Endodermal cell (in vitro differentiated cells): ENCODE data around the gene HNF1B. TPM values are rescaled to one million over a fixed set of nuclear protein-coding genes. Genes with fewer than 3 reads are reported as not detected.

Experiments
- DNase-seq: peaks from one replicate; pipeline ENCODE4 v3.0.0-alpha.2; 2017
- H3K27ac ChIP-seq: 2 replicates; pipeline ENCODE4 v1.5.1; 2013; ENCODE audit warnings: mild to moderate bottlenecking, low read depth, low read length, moderate library complexity
- H3K27me3 ChIP-seq: 2 replicates; pipeline ENCODE4 v1.6.1; 2013; ENCODE audit warnings: mild to moderate bottlenecking, low read length, moderate library complexity; ENCODE audit not compliant: insufficient read depth, control insufficient read depth, poor library complexity, severe bottlenecking
- H3K36me3 ChIP-seq: 2 replicates; pipeline ENCODE4 v1.7.0; 2013; ENCODE audit warnings: mild to moderate bottlenecking, low read length, moderate library complexity; ENCODE audit not compliant: control insufficient read depth, insufficient read depth
- H3K4me1 ChIP-seq: one replicate; pipeline ENCODE4 v1.7.0; 2013; ENCODE audit warnings: low read length; ENCODE audit not compliant: control insufficient read depth, insufficient read depth
- H3K4me3 ChIP-seq: 2 replicates; pipeline ENCODE4 v1.5.1; 2013; ENCODE audit warnings: mild to moderate bottlenecking, low read length, moderate library complexity
- H3K9ac ChIP-seq: 2 replicates; pipeline ENCODE4 v1.6.1; 2013; ENCODE audit warnings: mild to moderate bottlenecking, low read length, moderate library complexity; ENCODE audit not compliant: poor library complexity, severe bottlenecking; ENCODE audit errors: extremely low read depth
- H3K9me3 ChIP-seq: 2 replicates; pipeline ENCODE4 v1.6.1; 2013; ENCODE audit warnings: mild to moderate bottlenecking, low read length, moderate library complexity; ENCODE audit not compliant: control insufficient read depth
- H3K27ac Mint-ChIP-seq: 2 replicates; pipeline ENCODE4 v1.8.0; 2020; ENCODE audit warnings: mixed read lengths
- H3K27me3 Mint-ChIP-seq: 2 replicates; pipeline ENCODE4 v1.8.0; 2021; ENCODE audit warnings: mild to moderate bottlenecking, mixed read lengths; ENCODE audit not compliant: insufficient read depth
- H3K36me3 Mint-ChIP-seq: 2 replicates; pipeline ENCODE4 v1.8.0; 2020; ENCODE audit warnings: low read depth, mixed read lengths
- H3K4me1 Mint-ChIP-seq: 2 replicates; pipeline ENCODE4 v1.8.0; 2020; ENCODE audit warnings: mixed read lengths
- H3K4me3 Mint-ChIP-seq: 2 replicates; pipeline ENCODE4 v1.8.0; 2020; ENCODE audit warnings: mild to moderate bottlenecking, moderate library complexity, mixed read lengths
- H3K9me3 Mint-ChIP-seq: 2 replicates; pipeline ENCODE4 v1.8.0; 2020; ENCODE audit warnings: mild to moderate bottlenecking, mixed read lengths
- WGBS, 2 experiments: methylation state at CpG; one replicate each; pipeline versions ENCODE4 v1.1.5 to v1.1.7; 2013; ENCODE audit warnings: missing lambda C conversion rate in 2 of 2, mixed read lengths in 1 of 2; ENCODE audit not compliant: insufficient coverage in 1 of 2, insufficient read length in 1 of 2; 5-methylcytosine and 5-hydroxymethylcytosine counted together
- total RNA-seq, 2 donors: library from RNA; stranded (reverse); fragmentation: NEBNext Ultra II Directional in 1 of 2; extraction: Animal tissue kit (Norgen Biotek cat#: 25700) in 1 of 2; gene quantifications; 2 replicates in 1 of 2; 3 replicates in 1 of 2; pipeline ENCODE4 v1.2.1, GENCODE V29; 2021
- TF ChIP-seq, protein P1 (sequence below): fragments of 200-600 bp; sonication (generic); conservative IDR thresholded peaks from 2 replicates; pipeline ENCODE4 v1.5.0; 2021; ENCODE audit warnings: antibody characterized with exemption, mild to moderate bottlenecking

Gene HNF1B
- total RNA-seq, 2 donors from 2014 or later: 39.7 to 42.7 TPM

DNA sequence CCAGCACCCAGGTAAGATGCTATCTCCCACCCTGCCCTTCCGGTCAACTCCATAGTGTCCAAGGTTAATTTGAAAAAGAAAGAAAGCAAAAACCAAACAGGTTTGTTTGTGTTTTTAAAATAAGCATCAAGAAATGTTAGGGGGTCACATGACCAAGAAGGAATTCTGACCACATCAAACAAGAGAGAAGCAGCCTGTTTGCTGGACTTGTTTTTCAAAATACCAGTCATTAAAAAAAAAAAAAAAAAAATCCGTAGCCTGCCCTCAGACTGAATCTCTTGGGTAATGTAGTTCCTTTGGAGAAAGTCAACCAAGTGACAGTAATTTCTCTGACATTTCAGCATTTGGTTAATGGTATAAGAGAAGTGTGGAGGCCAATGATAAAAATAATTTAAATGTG lies 38.4 kb downstream of the HNF1B start:
- peaks cover 72% of the 10 kb centered on the region for H3K36me3 Mint-ChIP-seq
- TF ChIP-seq, protein P1, sequence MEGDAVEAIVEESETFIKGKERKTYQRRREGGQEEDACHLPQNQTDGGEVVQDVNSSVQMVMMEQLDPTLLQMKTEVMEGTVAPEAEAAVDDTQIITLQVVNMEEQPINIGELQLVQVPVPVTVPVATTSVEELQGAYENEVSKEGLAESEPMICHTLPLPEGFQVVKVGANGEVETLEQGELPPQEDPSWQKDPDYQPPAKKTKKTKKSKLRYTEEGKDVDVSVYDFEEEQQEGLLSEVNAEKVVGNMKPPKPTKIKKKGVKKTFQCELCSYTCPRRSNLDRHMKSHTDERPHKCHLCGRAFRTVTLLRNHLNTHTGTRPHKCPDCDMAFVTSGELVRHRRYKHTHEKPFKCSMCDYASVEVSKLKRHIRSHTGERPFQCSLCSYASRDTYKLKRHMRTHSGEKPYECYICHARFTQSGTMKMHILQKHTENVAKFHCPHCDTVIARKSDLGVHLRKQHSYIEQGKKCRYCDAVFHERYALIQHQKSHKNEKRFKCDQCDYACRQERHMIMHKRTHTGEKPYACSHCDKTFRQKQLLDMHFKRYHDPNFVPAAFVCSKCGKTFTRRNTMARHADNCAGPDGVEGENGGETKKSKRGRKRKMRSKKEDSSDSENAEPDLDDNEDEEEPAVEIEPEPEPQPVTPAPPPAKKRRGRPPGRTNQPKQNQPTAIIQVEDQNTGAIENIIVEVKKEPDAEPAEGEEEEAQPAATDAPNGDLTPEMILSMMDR: no peak
- Histone ChIP-seq H3K27me3 (no peaks in the 10 kb centered on the region), H3K27ac (no peak overlapping the region), H3K36me3 (peaks cover 76% of the 10 kb centered on the region), H3K4me3 (no peak overlapping the region), H3K9ac (no peak overlapping the region), H3K9me3 (peaks cover 9% of the 10 kb centered on the region), H3K4me1 (peaks cover 23% of the 10 kb centered on the region)
- peaks cover 6% of the 10 kb centered on the region for H3K9me3 Mint-ChIP-seq
- H3K4me1 Mint-ChIP-seq: peaks cover 66% of the 10 kb centered on the region
- peak overlapping the region; percentile 38 for H3K27ac Mint-ChIP-seq
- 87% methylated on average over 2 of the region's 2 CpGs; no CpG with 5 or more reads in 1 of the 2 experiments for WGBS, 2 experiments
- peaks cover 2% of the 10 kb centered on the region for H3K27me3 Mint-ChIP-seq
- DNase-seq: no peak
- no peak overlapping the region for H3K4me3 Mint-ChIP-seq

DNA sequence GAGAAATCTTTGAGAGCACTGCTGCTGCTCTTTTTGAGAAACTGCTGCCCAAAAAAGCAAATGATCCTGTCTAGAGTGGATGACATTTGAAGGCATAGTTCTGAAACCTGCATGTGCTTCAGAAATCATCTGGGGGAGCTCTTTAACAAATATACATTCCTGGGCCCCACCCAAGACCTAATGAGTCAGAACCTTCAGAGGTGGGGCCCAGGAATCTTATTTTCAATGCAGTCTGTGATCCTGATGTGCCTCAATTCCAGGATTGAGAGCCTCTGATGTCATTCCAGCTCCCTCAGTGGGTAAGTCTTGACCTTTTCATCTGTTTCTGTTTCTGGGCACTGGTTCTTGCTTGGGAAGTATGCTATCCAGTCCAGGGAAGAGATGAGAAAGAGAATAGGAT lies 42.3 kb downstream of the HNF1B start:
- Histone ChIP-seq H3K4me1 (peaks cover 20% of the 10 kb centered on the region), H3K27ac (no peak overlapping the region), H3K27me3 (no peaks in the 10 kb centered on the region), H3K4me3 (no peak overlapping the region), H3K36me3 (peaks cover 80% of the 10 kb centered on the region), H3K9me3 (no peaks in the 10 kb centered on the region), H3K9ac (no peak overlapping the region)
- peaks cover 74% of the 10 kb centered on the region for H3K36me3 Mint-ChIP-seq
- TF ChIP-seq, protein P1: no peak
- peaks cover 2% of the 10 kb centered on the region for H3K27me3 Mint-ChIP-seq
- DNase-seq: no peak
- H3K4me1 Mint-ChIP-seq: peaks cover 32% of the 10 kb centered on the region
- peak overlapping the region; percentile 45 for H3K27ac Mint-ChIP-seq
- no peaks in the 10 kb centered on the region for H3K9me3 Mint-ChIP-seq
- no peak overlapping the region for H3K4me3 Mint-ChIP-seq

DNA sequence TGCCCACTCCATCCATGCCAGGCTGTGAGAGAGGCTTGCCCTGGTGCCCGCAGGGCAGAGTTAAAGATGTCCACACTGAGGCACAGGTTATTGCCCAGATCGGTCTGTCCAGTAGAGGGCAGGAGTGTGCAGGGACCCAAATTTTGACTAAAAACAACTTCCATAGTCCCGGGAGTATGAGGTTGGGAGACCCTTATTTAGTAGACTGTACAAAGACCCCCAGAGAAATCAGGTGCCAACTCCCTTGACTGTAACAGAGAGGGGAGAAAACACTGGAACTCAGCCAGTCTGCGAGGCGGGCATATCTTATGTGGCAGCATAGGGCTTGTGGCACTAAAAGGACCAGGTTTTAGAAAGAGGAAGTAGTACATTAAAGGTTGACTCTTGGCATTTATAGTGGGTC lies 43.4 kb downstream of the HNF1B start:
- peak overlapping the region; percentile 45 for H3K27ac Mint-ChIP-seq
- Histone ChIP-seq H3K4me1 (peaks cover 16% of the 10 kb centered on the region), H3K4me3 (no peak overlapping the region), H3K9me3 (peaks cover 4% of the 10 kb centered on the region), H3K27me3 (no peaks in the 10 kb centered on the region), H3K36me3 (peaks cover 88% of the 10 kb centered on the region), H3K27ac (no peak overlapping the region), H3K9ac (no peak overlapping the region)
- peaks cover 24% of the 10 kb centered on the region for H3K4me1 Mint-ChIP-seq
- H3K27me3 Mint-ChIP-seq: peaks cover 2% of the 10 kb centered on the region
- WGBS, 2 experiments: 61 to 70% methylated on average over 4 to 5 of the region's 5 CpGs
- DNase-seq: peak; percentile 87
- H3K36me3 Mint-ChIP-seq: peaks cover 80% of the 10 kb centered on the region
- peaks cover under 1% of the 10 kb centered on the region for H3K9me3 Mint-ChIP-seq
- TF ChIP-seq, protein P1: peak; percentile 82
- no peak overlapping the region for H3K4me3 Mint-ChIP-seq
